OCI-LY7 (cell line): ENCODE measurements around the gene UGT2B28. TPM values are rescaled to one million over a fixed set of nuclear protein-coding genes. Genes with fewer than 3 reads are reported as not detected.

Experiments used
- BruUV-seq: library from RNA; stranded (reverse); fragments of 400-500 nt; replicated peaks from 2 replicates; lab custom pipeline; 2021; lab: Mats Ljungman, UMichigan
- CTCF ChIA-PET: fragments of 300-600 bp; sonication (Branson Sonifier 250); formaldehyde crosslinking; loops from one replicate; lab custom pipeline; 2022; ENCODE audit warnings: antibody characterized with exemption; ENCODE audit not compliant: unreplicated experiment; lab: Charles Lee
- POLR2A ChIA-PET: fragments of 300-600 bp; sonication (Branson Sonifier 250); formaldehyde crosslinking; loops from one replicate; lab custom pipeline; 2022; ENCODE audit warnings: antibody characterized with exemption; lab: Charles Lee
- DNase-seq: peaks from one replicate; pipeline ENCODE4 v3.0.0-alpha.2; 2015; ENCODE audit warnings: low spot score
- H2AFZ ChIP-seq: fragments of 200-600 bp; sonication (generic), shearing (Covaris generic); 2 replicates; pipeline ENCODE4 v1.6.1; 2014; ENCODE audit warnings: mild to moderate bottlenecking, antibody characterized with exemption, low read length, moderate library complexity
- H3K27ac ChIP-seq: fragments of 200-600 bp; sonication (generic); 2 replicates; pipeline ENCODE4 v1.5.1; 2014; ENCODE audit warnings: mixed run types, low read depth, mild to moderate bottlenecking, moderate library complexity, low read length, inconsistent platforms; ENCODE audit not compliant: poor library complexity, severe bottlenecking
- H3K36me3 ChIP-seq: fragments of 200-600 bp; sonication (generic); 2 replicates; pipeline ENCODE4 v1.6.1; 2014; ENCODE audit warnings: mild to moderate bottlenecking, antibody characterized with exemption, low read length, moderate library complexity, mixed read lengths; ENCODE audit not compliant: insufficient read depth
- H3K4me1 ChIP-seq: fragments of 200-600 bp; sonication (generic); 2 replicates; pipeline ENCODE4 v1.5.1; 2014; ENCODE audit warnings: mild to moderate bottlenecking, low read length; ENCODE audit not compliant: insufficient read depth, poor library complexity, severe bottlenecking
- H3K4me2 ChIP-seq: fragments of 200-600 bp; sonication (generic); 2 replicates; pipeline ENCODE4 v1.6.1; 2014; ENCODE audit warnings: mild to moderate bottlenecking, low read length
- H3K4me3 ChIP-seq: fragments of 200-600 bp; sonication (generic); 2 replicates; pipeline ENCODE4 v1.5.1; 2014; ENCODE audit warnings: mild to moderate bottlenecking, low read depth, low read length; ENCODE audit not compliant: poor library complexity, severe bottlenecking
- H3K79me2 ChIP-seq: fragments of 200-600 bp; sonication (generic); 2 replicates; pipeline ENCODE4 v1.6.1; 2016; ENCODE audit warnings: low read depth, mild to moderate bottlenecking, low read length, moderate library complexity, mixed read lengths; ENCODE audit not compliant: insufficient read depth
- H3K9me2 ChIP-seq: fragments of 200-600 bp; sonication (generic); 2 replicates; pipeline ENCODE4 v1.6.1; 2016; ENCODE audit warnings: mild to moderate bottlenecking, low read length, mixed read lengths; ENCODE audit not compliant: insufficient read depth
- H3K9me3 ChIP-seq: fragments of 200-600 bp; sonication (generic); 2 replicates; pipeline ENCODE4 v1.6.1; 2014; ENCODE audit warnings: mild to moderate bottlenecking, mixed run types, low read length, mixed read lengths
- H4K20me1 ChIP-seq: fragments of 200-600 bp; sonication (generic); 2 replicates; pipeline ENCODE4 v1.6.1; 2014; ENCODE audit warnings: mild to moderate bottlenecking, antibody characterized with exemption, low read length, moderate library complexity, mixed read lengths; ENCODE audit not compliant: insufficient read depth
- EZH2phosphoT487 ChIP-seq: fragments of 200-600 bp; sonication (generic); IDR thresholded peaks from 2 replicates; pipeline ENCODE4 v1.6.1; 2018; ENCODE audit warnings: low read depth, borderline replicate concordance, mild to moderate bottlenecking, mixed run types, antibody characterized with exemption, low read length, moderate library complexity, mixed read lengths
- intact Hi-C: fragments of 100-400 bp; cut with micrococcal nuclease; formaldehyde crosslinking; loops from one replicate; pipeline ENCODE4 v1.10.0; 2022; ENCODE audit not compliant: unreplicated experiment
- total RNA-seq, 2 experiments: library from RNA; depleted of rRNA in 1 of 2; stranded (reverse); fragments of >200 nt in 1 of 2; shearing (Covaris generic) in 1 of 2; gene quantifications; 2 replicates each; pipeline ENCODE4 v1.2.3, GENCODE V29; 2014 to 2022
- TF ChIP-seq, protein P1 (sequence below): fragments of 200-600 bp; sonication (generic); conservative IDR thresholded peaks from 2 replicates; pipeline ENCODE4 v1.5.1; 2014; ENCODE audit warnings: mild to moderate bottlenecking, antibody characterized with exemption, low read length, moderate library complexity, mixed read lengths

The UGT2B28 gene
- total RNA-seq, 2 experiments from 2014 or later: not detected

DNA sequence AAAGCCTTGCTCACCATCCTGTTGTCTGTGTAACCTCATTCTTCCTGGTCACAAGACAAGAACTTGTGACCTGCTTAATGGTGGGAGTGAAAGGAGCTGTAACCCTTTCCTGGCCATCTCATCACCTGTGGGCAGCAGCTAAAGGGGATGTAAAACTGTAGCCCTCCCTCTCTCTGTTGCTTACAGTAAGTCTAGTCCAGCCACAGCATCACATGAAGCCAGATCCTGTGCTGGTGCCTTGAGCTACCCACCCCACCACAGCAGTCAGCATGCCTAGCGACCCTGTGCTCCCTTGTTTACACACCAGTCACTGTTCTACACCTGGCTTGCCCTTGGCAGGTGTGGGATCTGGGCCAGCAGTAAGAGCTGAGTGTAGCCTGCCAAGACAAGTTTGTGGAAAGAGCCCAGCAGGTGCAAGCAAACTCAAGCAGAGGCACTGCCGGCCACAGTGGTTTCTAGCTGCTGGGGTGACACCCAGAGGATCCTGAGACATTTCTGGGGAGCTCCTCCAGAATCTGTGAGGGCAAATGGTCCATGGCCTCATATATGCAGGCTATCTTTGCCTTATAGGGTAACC is 41.0 kb downstream of the UGT2B28 start:
- H4K20me1 ChIP-seq: no peaks in the 10 kb centered on the region
- no peaks in the 10 kb centered on the region for H3K4me1 ChIP-seq
- no peak overlapping the region for H3K27ac ChIP-seq
- H3K36me3 ChIP-seq: no peaks in the 10 kb centered on the region
- no peak overlapping the region for H3K4me3 ChIP-seq
- ChIA-PET POLR2A (interaction anchor here (0.8 kb wide), 1 partner anchor 911 kb away, joined by 3 read pairs; no protein-coding TSS in a partner anchor), CTCF (no interaction called here)
- DNase-seq: no peak
- TF ChIP-seq, protein P1, sequence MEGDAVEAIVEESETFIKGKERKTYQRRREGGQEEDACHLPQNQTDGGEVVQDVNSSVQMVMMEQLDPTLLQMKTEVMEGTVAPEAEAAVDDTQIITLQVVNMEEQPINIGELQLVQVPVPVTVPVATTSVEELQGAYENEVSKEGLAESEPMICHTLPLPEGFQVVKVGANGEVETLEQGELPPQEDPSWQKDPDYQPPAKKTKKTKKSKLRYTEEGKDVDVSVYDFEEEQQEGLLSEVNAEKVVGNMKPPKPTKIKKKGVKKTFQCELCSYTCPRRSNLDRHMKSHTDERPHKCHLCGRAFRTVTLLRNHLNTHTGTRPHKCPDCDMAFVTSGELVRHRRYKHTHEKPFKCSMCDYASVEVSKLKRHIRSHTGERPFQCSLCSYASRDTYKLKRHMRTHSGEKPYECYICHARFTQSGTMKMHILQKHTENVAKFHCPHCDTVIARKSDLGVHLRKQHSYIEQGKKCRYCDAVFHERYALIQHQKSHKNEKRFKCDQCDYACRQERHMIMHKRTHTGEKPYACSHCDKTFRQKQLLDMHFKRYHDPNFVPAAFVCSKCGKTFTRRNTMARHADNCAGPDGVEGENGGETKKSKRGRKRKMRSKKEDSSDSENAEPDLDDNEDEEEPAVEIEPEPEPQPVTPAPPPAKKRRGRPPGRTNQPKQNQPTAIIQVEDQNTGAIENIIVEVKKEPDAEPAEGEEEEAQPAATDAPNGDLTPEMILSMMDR: no peak
- TF ChIP-seq EZH2phosphoT487: no peak
- no peaks in the 10 kb centered on the region for H3K9me3 ChIP-seq
- no peaks in the 10 kb centered on the region for H3K9me2 ChIP-seq
- H3K79me2 ChIP-seq: no peaks in the 10 kb centered on the region
- intact Hi-C loops: no loop called here
- H3K4me2 ChIP-seq: no peak overlapping the region
- H2AFZ ChIP-seq: no peak overlapping the region
- no TSS peak for BruUV-seq

DNA sequence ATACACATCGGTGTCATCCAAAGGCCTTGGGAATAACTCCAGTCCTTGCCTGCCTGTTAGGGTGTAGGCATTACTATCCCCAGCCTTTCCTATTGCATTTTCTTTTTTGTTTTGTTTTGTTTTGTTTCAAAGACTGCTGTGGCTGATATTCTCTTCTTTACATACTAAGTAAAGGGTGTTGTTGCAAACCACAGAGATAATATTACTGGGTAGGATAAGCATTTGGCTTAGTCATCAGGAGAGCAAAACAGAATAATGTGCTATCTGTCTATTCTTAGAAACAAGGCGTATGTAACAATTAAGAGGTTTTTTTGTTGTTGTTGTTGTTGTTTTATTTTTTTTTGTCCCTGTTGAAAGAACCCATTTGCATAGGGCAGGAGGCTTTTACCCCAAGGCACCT is 41.8 kb downstream of the UGT2B28 start:
- intact Hi-C loops: no loop called here
- no peaks in the 10 kb centered on the region for H3K9me2 ChIP-seq
- ChIA-PET CTCF (no interaction called here), POLR2A (no interaction called here)
- H3K4me2 ChIP-seq: no peak overlapping the region
- H3K79me2 ChIP-seq: no peaks in the 10 kb centered on the region
- H3K27ac ChIP-seq: no peak overlapping the region
- no peaks in the 10 kb centered on the region for H3K4me1 ChIP-seq
- H3K36me3 ChIP-seq: no peaks in the 10 kb centered on the region
- no peak overlapping the region for H3K4me3 ChIP-seq
- H2AFZ ChIP-seq: no peak overlapping the region
- no peak for TF ChIP-seq EZH2phosphoT487
- TF ChIP-seq, protein P1: no peak
- DNase-seq: no peak
- no peaks in the 10 kb centered on the region for H4K20me1 ChIP-seq
- no TSS peak for BruUV-seq
- H3K9me3 ChIP-seq: no peaks in the 10 kb centered on the region

DNA sequence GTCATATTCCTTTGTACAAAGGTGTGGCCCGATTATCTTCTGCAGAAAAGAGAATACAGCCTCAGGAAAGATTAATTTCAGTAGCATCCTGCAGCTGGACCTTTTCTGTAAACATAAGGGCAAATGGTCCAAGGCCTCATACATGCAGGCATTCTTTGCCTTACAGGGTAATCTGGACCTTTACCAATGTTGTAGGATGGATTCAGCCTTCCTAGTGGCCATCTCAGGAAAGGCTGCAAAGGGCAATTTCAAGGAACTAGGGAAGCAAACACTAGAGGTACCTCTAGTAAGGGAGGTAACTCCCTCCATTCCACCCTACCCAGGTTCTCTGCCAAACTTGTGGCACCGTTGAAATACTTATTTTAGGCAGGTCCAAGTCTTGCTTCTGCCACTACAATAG is 43.0 kb downstream of the UGT2B28 start:
- H3K4me1 ChIP-seq: no peaks in the 10 kb centered on the region
- no TSS peak for BruUV-seq
- intact Hi-C loops: no loop called here

More for the DNA sequence above, 43.0 kb downstream of the UGT2B28 start:
- Histone ChIP-seq H3K4me2 (no peak overlapping the region), H3K27ac (no peak overlapping the region), H3K9me3 (no peaks in the 10 kb centered on the region), H3K4me3 (no peak overlapping the region), H3K36me3 (no peaks in the 10 kb centered on the region), H2AFZ (no peak overlapping the region), H3K9me2 (no peaks in the 10 kb centered on the region), H3K79me2 (no peaks in the 10 kb centered on the region), H4K20me1 (no peaks in the 10 kb centered on the region)
- CTCF ChIA-PET: no interaction called here
- TF ChIP-seq, protein P1: no peak
- no peak for TF ChIP-seq EZH2phosphoT487
- DNase-seq: no peak
- POLR2A ChIA-PET: no interaction called here
